ENCODE results near the gene ALDH16A1.

- TF ChIP-seq CTCF (IDR thresholded peaks at IDR 0.05) (no peak), POLR2A (IDR thresholded peaks at IDR 0.05) (no peak)
These were observed 10.7 kb upstream of the ALDH16A1 start for GRCh38 chr19:49442354-49442753.
